NAMALWA (cell line): ENCODE data around the gene RAPGEF1.
"Not testable (repeated sequence)": the region's sequence is repeated elsewhere in the genome, so short reads cannot be mapped to it uniquely, and the experiment has no call there.

ENCODE experiments used
- DNase-seq: peaks from one replicate; pipeline ENCODE4 v3.0.0-alpha.2; 2015; ENCODE audit warnings: low spot score

The RAPGEF1 gene

GRCh38 chr9:131727795-131728545, 11.9 kb downstream of the RAPGEF1 start:
- peak; percentile 73 for DNase-seq

DNA sequence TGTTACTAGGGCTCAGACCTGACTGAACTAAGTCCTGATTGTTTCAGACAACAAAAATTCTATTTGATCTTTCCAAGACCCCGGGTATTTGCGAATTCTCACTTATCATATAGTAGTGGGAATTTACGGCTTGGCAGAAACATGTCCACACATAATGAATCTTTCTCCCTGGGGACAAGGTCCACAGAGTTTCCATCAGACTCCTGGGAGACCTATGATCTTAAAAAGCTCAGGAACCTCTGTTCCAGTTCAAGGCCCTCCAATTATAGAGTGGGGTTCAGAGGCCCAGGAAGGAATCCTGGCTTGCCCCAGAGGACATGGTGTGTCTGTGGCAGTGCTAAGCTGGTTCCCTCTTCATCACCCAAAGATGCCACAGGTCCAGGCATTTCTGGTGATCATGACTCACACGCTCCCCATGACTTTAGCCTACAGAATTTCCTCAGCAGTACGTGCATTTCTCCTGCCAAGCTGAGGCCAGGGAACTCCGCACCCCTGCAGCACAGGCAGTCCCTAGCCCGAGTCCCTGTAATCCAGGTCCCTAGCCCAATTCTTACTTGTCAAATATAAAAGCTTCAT, 12.6 kb downstream of the RAPGEF1 start:
- no peak for DNase-seq

DNA sequence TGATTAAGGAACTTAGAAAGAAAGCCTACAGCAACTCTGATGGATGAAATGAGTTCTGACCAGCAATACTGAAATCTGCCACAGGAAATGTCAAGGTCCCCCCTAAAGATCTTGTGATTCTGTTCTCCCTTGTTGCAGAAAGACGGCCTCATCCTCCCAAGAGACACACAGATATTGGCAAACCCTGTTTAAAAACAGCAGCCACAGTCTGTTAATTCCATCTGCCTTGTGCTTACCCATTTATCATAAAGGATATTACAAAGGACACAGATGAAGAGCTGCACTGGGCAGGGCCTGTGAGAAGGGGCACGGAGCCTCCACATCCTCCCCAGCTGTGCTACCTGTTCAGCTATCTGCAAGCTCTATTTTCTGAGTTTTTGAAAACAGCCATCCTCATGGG, 15.2 kb downstream of the RAPGEF1 start:
- DNase-seq, result peak; percentile 83

DNA sequence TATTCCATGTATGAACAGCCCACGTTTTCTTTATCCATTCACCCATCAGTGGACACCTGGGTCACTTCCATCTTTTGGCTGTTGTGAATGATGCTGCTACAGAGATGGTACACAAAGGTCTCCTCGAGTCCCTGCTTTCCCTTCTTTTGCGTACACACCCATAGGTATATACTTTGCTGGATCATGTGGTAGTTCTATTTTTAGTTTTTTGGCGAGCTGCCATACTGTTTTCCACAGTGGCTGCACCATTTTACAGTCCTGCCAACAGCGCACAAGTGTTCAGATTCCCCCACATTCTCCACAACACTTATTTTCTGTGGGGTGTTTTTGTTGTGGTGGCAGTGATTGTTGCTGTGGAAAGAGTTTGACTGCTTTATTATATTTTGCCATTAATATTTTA, 16.2 kb downstream of the RAPGEF1 start:
- DNase-seq, result no peak

GRCh38 chr9:131722255-131722654, 17.6 kb downstream of the RAPGEF1 start:
- DNase-seq, result no peak

- DNase-seq, result no peak
Observed at GRCh38 chr9:131721076-131721475, 18.8 kb downstream of the RAPGEF1 start.

DNA sequence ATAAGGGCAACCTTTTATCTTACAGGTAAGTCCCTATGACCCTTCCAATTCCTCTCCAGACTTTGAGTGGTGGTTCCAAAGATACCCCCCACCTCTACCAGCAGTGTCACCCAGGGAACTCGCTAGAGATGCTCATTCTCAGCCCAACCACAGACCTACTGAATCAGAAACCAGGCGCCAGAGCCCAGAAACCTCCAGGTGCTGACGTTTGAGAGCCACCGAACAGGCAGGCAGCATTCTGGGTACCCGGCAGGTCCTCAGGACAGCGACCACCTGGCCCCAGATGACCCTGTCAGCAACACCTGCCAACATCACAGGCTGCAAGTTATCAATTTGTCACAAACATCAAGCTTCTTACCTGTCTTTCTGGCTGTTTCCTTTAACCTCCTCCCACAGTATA, 19.5 kb downstream of the RAPGEF1 start:
- DNase-seq, result peak; percentile 51

DNA sequence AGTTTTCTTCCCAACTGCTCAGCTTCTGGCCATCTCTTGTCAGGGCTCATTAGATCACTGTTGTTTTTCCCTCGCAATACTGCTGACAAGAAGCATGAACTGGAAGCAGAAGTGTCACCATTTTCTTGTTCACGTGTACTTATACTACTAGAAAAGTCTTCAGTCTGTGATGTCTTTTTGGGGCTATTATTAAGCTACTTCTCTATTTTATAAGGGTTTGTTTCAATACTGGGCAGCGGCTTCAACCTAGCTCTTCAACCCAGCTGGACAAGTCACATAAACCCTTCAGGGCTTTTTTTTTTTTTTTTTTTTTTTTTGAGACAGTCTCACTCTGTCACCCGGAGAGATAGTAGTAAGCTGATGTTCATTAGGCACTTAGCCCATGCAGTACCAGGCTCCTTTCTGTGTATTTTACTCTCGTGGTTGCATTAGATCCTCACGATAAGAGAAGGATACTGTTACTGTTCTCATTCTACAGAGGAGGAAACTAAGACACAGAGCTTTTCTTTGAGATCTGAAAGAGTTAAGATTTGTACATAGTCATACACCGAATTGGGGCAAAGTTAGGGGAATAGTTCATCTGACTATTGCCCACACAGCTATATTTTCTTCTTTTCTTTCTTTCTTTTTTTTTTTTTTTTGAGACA, 20.5 kb downstream of the RAPGEF1 start:
- peak; percentile 43 for DNase-seq

DNA sequence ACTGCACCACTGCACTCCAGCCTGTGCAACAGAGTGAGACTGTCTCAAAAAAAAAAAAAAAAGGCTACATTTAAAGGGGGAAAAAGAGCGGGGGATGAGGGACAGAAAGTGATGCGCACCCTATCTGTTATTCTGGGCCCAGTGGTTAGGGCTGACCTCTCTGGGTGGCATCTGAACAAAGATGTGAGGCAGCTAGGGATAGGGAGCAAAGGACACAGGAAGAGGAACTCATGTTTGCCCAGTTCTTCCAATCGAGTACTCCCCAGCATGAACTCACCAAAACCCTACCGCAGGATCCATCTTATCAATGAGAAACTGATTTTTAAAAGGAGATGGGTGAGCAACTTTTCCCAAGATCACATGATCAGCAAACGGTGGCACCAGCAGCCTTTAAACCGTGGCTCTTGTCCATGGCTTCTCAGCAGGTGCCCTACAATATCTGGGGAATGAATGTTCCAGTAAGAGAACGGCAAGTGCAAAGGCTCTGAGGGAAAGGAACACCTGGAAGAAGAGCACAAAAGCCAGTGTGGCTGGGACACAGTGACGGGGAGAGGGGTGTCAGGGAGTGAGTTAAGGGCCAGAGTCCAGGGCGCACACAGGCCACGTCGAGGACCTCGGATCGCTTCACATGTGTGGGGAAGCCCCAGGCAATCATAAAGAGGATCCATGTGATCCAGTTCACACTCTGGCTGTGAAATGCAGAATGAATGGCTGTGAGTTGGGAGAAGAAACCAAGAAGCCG, 22.0 kb downstream of the RAPGEF1 start:
- DNase-seq, result no peak

DNA sequence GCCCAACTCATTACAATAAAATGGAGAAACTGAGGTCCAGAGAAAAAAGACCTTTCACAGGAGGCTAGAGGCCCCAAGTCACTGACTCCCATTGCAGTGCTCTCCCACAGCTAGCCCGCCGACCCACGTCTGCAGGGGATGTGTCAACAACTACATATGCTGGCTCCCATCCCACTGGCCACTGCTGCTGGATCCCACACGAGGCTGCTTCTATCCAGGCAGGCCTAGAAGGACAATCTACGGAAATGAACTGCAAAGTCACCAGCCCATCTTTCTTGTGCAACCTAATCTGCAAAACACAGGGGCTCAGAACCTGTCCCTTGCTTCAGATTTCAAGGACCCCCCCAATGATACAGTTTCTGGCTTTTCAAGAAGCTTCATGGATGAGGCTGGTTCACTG, 24.0 kb downstream of the RAPGEF1 start:
- DNase-seq, result no peak

DNA sequence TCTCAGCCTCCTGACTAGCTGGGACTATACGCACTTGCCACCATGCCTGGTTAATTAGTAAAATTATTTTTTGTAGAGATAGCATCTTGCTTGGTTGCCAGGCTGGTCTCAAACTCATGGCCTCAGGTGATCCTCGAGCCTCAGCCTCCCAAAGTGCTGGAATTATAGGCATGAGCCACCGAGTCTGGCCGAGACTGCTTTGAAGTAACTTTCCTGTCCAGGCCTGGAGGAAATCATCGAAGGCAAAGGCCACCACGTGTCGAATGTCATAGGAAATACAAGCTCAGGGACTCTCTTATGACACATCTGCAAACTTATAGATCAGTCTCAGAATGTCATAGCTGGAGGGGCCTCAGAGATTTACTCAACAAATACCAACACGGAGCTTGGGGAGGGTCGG, 25.1 kb downstream of the RAPGEF1 start:
- no peak for DNase-seq

DNA sequence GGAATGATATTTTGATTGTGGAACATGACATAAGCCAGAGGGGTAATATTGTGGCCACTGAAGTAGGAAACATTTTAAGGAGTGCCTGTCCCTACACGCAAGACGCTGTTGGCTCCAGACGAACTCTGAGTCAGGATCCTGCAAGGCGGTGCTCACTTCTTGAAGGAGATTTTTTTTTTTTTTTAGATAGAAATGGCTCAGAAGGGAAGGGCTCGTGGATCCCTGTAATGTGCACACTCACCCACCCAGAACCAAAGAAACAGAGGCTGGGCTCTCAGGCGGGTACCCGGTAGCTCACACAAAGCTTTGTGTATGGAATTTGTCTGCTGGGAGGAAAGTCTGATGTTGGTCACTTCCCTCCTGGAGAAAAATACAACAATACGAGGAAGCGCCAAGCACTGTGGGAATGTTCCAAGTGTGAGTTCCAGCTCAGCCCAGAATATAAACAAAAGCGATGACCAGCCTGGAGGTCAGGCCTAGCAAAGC, 25.7 kb downstream of the RAPGEF1 start:
- DNase-seq, result no peak

- DNase-seq, result no peak
Observed at GRCh38 chr9:131713016-131713415, 26.9 kb downstream of the RAPGEF1 start.

DNA sequence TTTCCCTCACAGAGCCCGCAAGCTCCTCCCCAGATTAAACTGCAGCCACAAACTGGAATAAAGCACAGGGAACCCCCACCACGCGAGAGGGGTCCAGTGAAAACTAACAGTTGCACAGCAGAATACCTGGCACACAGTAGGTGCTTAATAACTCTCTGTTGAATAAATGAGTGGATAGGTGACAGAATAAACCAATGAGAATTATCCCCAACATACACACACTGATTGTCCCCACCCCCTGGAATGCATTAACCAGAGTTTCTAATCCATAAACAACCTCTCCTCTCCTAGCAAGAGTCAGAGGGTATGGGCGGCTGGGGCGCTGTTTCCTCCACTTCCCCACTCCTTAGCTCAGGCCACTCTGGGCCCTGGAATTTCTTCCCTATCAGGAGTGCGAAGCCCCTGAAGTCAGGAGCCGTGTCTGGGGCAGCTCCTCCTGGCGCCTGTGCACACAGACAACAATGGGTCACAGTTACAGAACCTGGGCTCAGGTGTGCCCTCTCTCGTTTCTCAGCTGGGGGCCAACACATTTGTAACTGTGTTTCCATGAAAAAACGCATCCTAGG, 27.6 kb downstream of the RAPGEF1 start:
- DNase-seq, result no peak

DNA sequence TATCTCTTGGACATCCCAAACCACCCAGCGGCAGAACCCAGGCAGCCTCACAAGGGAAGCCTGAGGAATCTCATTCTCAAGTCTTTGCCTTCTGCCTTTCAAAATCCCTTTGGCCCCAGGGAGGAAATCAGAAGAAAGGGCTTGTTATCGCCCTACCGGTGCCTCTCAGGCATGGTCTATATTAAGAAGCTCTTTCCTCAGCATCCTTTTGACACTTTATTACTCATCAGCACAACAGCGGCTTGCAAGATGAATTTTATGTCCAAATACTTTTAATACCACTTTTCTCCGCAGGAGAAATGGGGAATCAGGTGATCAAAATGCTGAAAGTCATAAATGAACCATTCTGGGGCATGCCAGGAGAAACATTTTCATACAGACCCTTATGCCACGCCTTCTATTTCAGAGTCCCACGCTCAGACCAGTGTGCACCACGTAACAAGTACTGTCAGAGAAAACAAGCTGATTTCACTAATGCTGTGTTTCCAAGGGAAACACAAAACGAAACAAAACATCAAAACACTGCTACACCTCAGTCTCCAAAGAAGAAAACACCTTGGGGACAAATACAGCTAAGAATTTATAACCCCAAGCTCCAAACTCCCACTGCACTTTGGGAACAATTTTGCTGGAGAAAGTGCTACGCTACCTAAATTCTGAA, 30.0 kb downstream of the RAPGEF1 start:
- peak; percentile 62 for DNase-seq

DNA sequence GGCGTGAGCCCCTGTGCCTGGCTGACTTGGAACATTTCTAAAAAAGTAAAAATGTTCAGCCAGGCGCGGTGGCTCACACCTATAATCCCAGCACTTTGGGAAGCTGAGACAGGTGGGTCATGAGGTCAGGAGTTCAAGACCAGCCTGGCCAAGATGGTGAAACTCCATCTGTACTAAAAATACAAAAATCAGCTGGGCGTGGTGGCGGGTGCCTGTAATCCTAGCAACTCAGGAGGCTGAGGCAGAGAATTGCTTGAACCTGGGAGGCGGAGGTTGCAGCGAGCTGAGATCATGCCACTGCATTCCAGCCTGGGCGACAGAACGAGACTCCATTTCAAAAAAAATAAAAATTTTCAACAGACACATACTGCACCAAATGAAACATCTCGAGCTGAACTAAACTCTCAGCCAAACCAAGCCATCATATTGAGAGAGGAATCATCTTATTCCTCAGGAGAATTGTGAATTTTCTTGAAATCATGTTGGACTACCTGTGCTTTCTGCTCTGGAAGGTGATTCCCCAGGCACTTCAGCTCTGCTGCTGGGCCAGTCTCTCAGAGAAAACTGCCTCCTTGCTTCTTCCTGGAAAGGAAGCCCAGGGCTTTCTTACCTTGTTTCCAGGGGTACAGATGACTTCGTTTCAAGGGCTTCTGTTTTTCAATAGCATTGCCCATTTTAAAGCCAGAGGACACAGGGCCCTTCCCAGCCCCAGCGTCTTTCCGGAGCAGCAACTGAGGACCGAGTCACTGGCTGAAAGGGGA, 30.7 kb downstream of the RAPGEF1 start:
- not testable (repeated sequence) for DNase-seq

DNA sequence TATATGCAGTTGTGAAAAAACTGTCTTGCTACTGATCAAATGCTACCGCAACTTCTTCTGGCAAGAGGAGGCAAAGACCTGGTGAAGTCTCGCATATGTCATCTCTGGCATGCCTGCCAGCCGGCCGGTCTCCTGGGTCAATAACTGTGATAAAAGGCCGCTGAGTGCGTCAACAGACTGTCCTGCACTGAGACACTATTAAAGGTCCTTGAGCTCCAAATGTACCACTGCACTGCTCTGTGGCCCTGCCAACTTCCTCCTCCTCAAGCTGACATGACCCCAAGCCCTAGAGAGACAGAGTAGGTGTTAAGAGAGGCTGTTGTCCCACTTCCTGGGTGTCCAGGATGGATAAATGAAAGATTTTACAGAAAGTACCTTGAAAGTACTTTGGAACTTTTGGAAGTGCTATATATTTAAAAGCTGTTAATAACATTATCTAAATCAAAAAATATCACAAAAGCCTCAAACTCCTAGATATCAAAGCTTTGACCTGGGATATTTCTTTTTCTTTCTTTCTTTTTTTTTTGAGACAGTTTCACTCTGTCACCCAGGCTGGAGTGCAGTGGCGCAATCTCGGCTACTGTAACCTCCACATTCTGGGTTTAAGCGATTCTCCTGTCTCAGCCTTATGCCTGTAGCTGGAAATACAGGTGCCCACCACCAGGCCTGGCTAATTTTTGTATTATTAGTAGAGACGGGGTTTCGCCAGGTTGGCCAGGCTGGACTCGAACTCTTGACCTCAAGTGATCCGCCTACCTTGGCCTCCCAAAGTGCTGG, 31.5 kb downstream of the RAPGEF1 start:
- DNase-seq, result peak; percentile 46

DNA sequence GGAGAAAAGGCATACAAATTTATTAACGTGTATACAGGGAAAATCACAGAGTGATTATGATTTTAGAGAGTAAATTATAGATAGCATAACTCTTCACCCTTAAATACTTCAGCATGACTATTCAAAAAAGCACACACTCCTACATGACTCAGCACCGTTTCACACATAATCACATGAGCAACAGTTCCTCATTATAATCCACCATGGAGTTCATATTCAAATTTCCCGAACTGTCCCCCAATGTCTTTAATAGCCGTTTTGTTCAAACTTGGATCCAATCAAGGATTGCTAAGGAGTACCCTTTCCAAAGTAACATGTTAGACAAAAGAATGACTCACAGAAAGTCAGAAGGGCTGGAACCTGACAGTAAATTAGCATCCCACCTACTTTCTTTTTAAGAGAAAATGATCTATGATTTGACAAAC, 32.1 kb downstream of the RAPGEF1 start:
- peak; percentile 30 for DNase-seq

GRCh38 chr9:131707050-131707449, 32.8 kb downstream of the RAPGEF1 start:
- DNase-seq, result no peak

GRCh38 chr9:131706608-131706970, 33.3 kb downstream of the RAPGEF1 start:
- no peak for DNase-seq
